ENCODE measurements around the gene PSMA3.

PSMA3 gene

GRCh38 chr14:58299401-58300330 is 55.0 kb downstream of the PSMA3 start:
- DNase-seq (ENCODE audit: low read depth, low spot score): no peak

GRCh38 chr14:58301416-58301815 is 56.8 kb downstream of the PSMA3 start:
- no peak for DNase-seq (ENCODE audit: low read depth, low spot score)

- no peak for DNase-seq (ENCODE audit: low read depth, low spot score)
Observed at GRCh38 chr14:58305730-58306129, 61.1 kb downstream of the PSMA3 start.

GRCh38 chr14:58307597-58308316 is 63.1 kb downstream of the PSMA3 start:
- DNase-seq (ENCODE audit: low read depth, low spot score): no peak

- no peak for DNase-seq (ENCODE audit: low read depth, low spot score)
Observed at GRCh38 chr14:58309086-58309485, 64.4 kb downstream of the PSMA3 start.

GRCh38 chr14:58313699-58314098 is 69.1 kb downstream of the PSMA3 start:
- DNase-seq (ENCODE audit: low read depth, low spot score): no peak

- no peak for DNase-seq (ENCODE audit: low read depth, low spot score)
Observed at GRCh38 chr14:58315606-58316005, 71.0 kb downstream of the PSMA3 start.

All from activated naive CD8-positive, alpha-beta T cell treated with anti-CD3 and anti-CD28 coated beads, Interleukin-2, amount 50 U/mL, for 16 hours (primary cell).